H9 (cell line): ENCODE results near the gene PGM1. TPM values are rescaled to one million over a fixed set of nuclear protein-coding genes. Genes with fewer than 3 reads are reported as not detected.

ENCODE experiments used
- DNase-seq: peaks from one replicate; pipeline ENCODE4 v3.0.0-alpha.2; 2017
- H2AFZ ChIP-seq: one replicate; pipeline ENCODE4 v1.6.1; 2013; ENCODE audit warnings: mild to moderate bottlenecking, low read length, control low read depth, moderate library complexity
- H2AK5ac ChIP-seq: 2 replicates; pipeline ENCODE4 v1.6.1; 2013; ENCODE audit warnings: low read length, control low read depth, mixed read lengths; ENCODE audit not compliant: insufficient read length
- H2BK120ac ChIP-seq: one replicate; pipeline ENCODE4 v1.6.1; 2013; ENCODE audit warnings: low read depth, mild to moderate bottlenecking, low read length, control low read depth, inconsistent platforms; ENCODE audit not compliant: poor library complexity, severe bottlenecking
- H2BK12ac ChIP-seq: 2 replicates; pipeline ENCODE4 v1.6.1; 2013; ENCODE audit warnings: low read length, control low read depth, mixed read lengths, low read depth; ENCODE audit not compliant: insufficient read length
- H2BK15ac ChIP-seq: 2 replicates; pipeline ENCODE4 v1.6.1; 2013; ENCODE audit warnings: low read depth, low read length, control low read depth
- H2BK20ac ChIP-seq: one replicate; pipeline ENCODE4 v1.6.1; 2013; ENCODE audit warnings: low read depth, mild to moderate bottlenecking, low read length, control low read depth, inconsistent platforms; ENCODE audit not compliant: poor library complexity, severe bottlenecking
- H2BK5ac ChIP-seq: 2 replicates; pipeline ENCODE4 v1.6.1; 2013; ENCODE audit warnings: low read length, control low read depth, mixed read lengths; ENCODE audit not compliant: insufficient read length
- H3K14ac ChIP-seq: 2 replicates; pipeline ENCODE4 v1.6.1; 2013; ENCODE audit warnings: low read length, control low read depth; ENCODE audit not compliant: insufficient read depth
- H3K18ac ChIP-seq: 2 replicates; pipeline ENCODE4 v1.6.1; 2013; ENCODE audit warnings: low read depth, mild to moderate bottlenecking, mixed read lengths, low read length, control low read depth; ENCODE audit not compliant: insufficient read length
- H3K23ac ChIP-seq: 2 replicates; pipeline ENCODE4 v1.6.1; 2013; ENCODE audit warnings: low read length, control low read depth, mixed read lengths, low read depth; ENCODE audit not compliant: insufficient read length
- H3K23me2 ChIP-seq: 2 replicates; pipeline ENCODE4 v1.6.1; 2013; ENCODE audit warnings: low read depth, mild to moderate bottlenecking, mixed read lengths, low read length, control low read depth; ENCODE audit not compliant: insufficient read length, poor library complexity, severe bottlenecking
- H3K27ac ChIP-seq: 2 replicates; pipeline ENCODE4 v1.5.1; 2013; ENCODE audit warnings: low read length, control low read depth, mixed read lengths, low read depth; ENCODE audit not compliant: insufficient read length
- H3K27me3 ChIP-seq: 2 replicates; pipeline ENCODE4 v1.6.1; 2013; ENCODE audit warnings: low read length, control low read depth, inconsistent platforms; ENCODE audit not compliant: insufficient read depth
- H3K4ac ChIP-seq: 2 replicates; pipeline ENCODE4 v1.6.1; 2013; ENCODE audit warnings: low read depth, mild to moderate bottlenecking, control low read depth, inconsistent platforms, low read length, moderate library complexity
- H3K4me1 ChIP-seq: 2 replicates; pipeline ENCODE4 v1.6.1; 2013; ENCODE audit warnings: low read length, control low read depth, inconsistent platforms; ENCODE audit not compliant: insufficient read depth
- H3K4me2 ChIP-seq: 2 replicates; pipeline ENCODE4 v1.6.1; 2013; ENCODE audit warnings: low read length, control low read depth, mixed read lengths; ENCODE audit not compliant: insufficient read length, insufficient read depth
- H3K56ac ChIP-seq: 2 replicates; pipeline ENCODE4 v1.6.1; 2013; ENCODE audit warnings: low read depth, mild to moderate bottlenecking, mixed read lengths, low read length, control low read depth; ENCODE audit not compliant: insufficient read length
- H3K79me1 ChIP-seq: 2 replicates; pipeline ENCODE4 v1.6.1; 2013; ENCODE audit warnings: low read depth, mild to moderate bottlenecking, moderate library complexity, low read length, control low read depth, inconsistent platforms; ENCODE audit not compliant: insufficient read depth, poor library complexity, severe bottlenecking
- H3K79me2 ChIP-seq: 2 replicates; pipeline ENCODE4 v1.6.1; 2013; ENCODE audit warnings: low read length, control low read depth, inconsistent platforms; ENCODE audit not compliant: insufficient read depth
- H3K9ac ChIP-seq: 2 replicates; pipeline ENCODE4 v1.6.1; 2013; ENCODE audit warnings: low read length, control low read depth, mixed read lengths; ENCODE audit not compliant: insufficient read length; ENCODE audit errors: extremely low read depth
- H3K9me3 ChIP-seq: one replicate; pipeline ENCODE4 v1.6.1; 2013; ENCODE audit warnings: low read depth, low read length, inconsistent platforms; ENCODE audit not compliant: control insufficient read depth
- H3T11ph ChIP-seq: one replicate; pipeline ENCODE4 v1.6.1; 2013; ENCODE audit warnings: mild to moderate bottlenecking, low read length, control low read depth, inconsistent platforms
- H4K20me1 ChIP-seq: one replicate; pipeline ENCODE4 v1.6.1; 2013; ENCODE audit not compliant: control insufficient read depth, insufficient read length, insufficient read depth
- H4K5ac ChIP-seq: 2 replicates; pipeline ENCODE4 v1.6.1; 2013; ENCODE audit warnings: low read depth, mild to moderate bottlenecking, mixed read lengths, low read length, control low read depth; ENCODE audit not compliant: insufficient read length
- H4K8ac ChIP-seq: replicated peaks from 2 replicates; pipeline ENCODE4 v1.6.1; 2013; ENCODE audit warnings: low read length, control low read depth, mixed read lengths, low read depth; ENCODE audit not compliant: insufficient read length
- H4K91ac ChIP-seq: 2 replicates; pipeline ENCODE4 v1.6.1; 2013; ENCODE audit warnings: low read depth, mild to moderate bottlenecking, moderate library complexity, mixed read lengths, low read length, control low read depth; ENCODE audit not compliant: insufficient read length
- H3K27ac Mint-ChIP-seq, 3 experiments: 2 replicates in 2 of 3; 3 replicates in 1 of 3; pipeline ENCODE4 v1.8.0; 2020 to 2021; ENCODE audit warnings: mixed read lengths in 3 of 3, mild to moderate bottlenecking in 1 of 3, moderate library complexity in 1 of 3
- H3K27me3 Mint-ChIP-seq: 2 replicates; pipeline ENCODE4 v1.8.0; 2021; ENCODE audit warnings: low read depth, mild to moderate bottlenecking, moderate library complexity, mixed read lengths
- H3K36me3 Mint-ChIP-seq, 3 experiments: 2 replicates in 2 of 3; 3 replicates in 1 of 3; pipeline ENCODE4 v1.8.0; 2020 to 2021; ENCODE audit warnings: low read depth in 3 of 3, mixed read lengths in 3 of 3; ENCODE audit not compliant: insufficient read depth in 1 of 3
- H3K4me1 Mint-ChIP-seq, 2 experiments: 2 replicates each; pipeline ENCODE4 v1.8.0; 2020; ENCODE audit warnings: mixed read lengths in 2 of 2
- H3K4me3 Mint-ChIP-seq, 2 experiments: 2 replicates in 1 of 2; 3 replicates in 1 of 2; pipeline ENCODE4 v1.8.0; 2020 to 2021; ENCODE audit warnings: mild to moderate bottlenecking in 2 of 2, mixed read lengths in 2 of 2, moderate library complexity in 1 of 2
- H3K9me3 Mint-ChIP-seq, 2 experiments: 2 replicates in 1 of 2; 3 replicates in 1 of 2; pipeline ENCODE4 v1.8.0; 2020; ENCODE audit warnings: mild to moderate bottlenecking in 2 of 2, mixed read lengths in 2 of 2, moderate library complexity in 1 of 2
- CTCF ChIP-seq: fragments of 200-600 bp; sonication (generic); conservative IDR thresholded peaks from 3 replicates; pipeline ENCODE4 v1.8.0; 2021; ENCODE audit warnings: antibody characterized with exemption, mild to moderate bottlenecking
- WGBS: extraction: QIAGEN DNeasy Blood & Tissue Kit; methylation state at CpG from one replicate; pipeline ENCODE4 v1.1.7; 2013; ENCODE audit warnings: missing lambda C conversion rate, low lambda C conversion rate, mixed read lengths; ENCODE audit not compliant: insufficient read length; ENCODE audit errors: extremely low coverage; 5-methylcytosine and 5-hydroxymethylcytosine counted together
- total RNA-seq: library from RNA; stranded (reverse); gene quantifications from 2 replicates; pipeline ENCODE4 v1.2.1, GENCODE V29; 2021

Gene PGM1
- total RNA-seq, 1 experiment from 2014 or later: 56.4 TPM

- no peaks in the 10 kb centered on the region for H3K27me3 ChIP-seq
- H3K4me1 ChIP-seq: no peaks in the 10 kb centered on the region
- H3K14ac ChIP-seq: no peak overlapping the region
- no peak overlapping the region for H3T11ph ChIP-seq
- Mint-ChIP-seq H3K36me3 (peaks cover 0 to 23% (median 5%) of the 10 kb centered on the region in 3 experiments; a peak in 4 of 7 replicates), H3K27me3 (no peaks in the 10 kb centered on the region), H3K27ac (no peak overlapping the region; a peak in 1 of 7 replicates), H3K4me1 (no peaks in the 10 kb centered on the region), H3K9me3 (no peaks in the 10 kb centered on the region), H3K4me3 (no peak overlapping the region)
- no peak overlapping the region for H2AK5ac ChIP-seq
- no peak overlapping the region for H4K8ac ChIP-seq
- no peak overlapping the region for H2BK5ac ChIP-seq
- no peak overlapping the region for H3K9ac ChIP-seq
- H2BK120ac ChIP-seq: no peak overlapping the region
- H2AFZ ChIP-seq: no peak overlapping the region
- no peak overlapping the region for H2BK20ac ChIP-seq
- H3K4me2 ChIP-seq: no peak overlapping the region
- no CpG with 5 or more reads among the region's 4 CpGs for WGBS
- H3K18ac ChIP-seq: no peak overlapping the region
- TF ChIP-seq CTCF: no peak
- DNase-seq: no peak
- H3K9me3 ChIP-seq: no peaks in the 10 kb centered on the region
- no peak overlapping the region for H4K5ac ChIP-seq
- no peaks in the 10 kb centered on the region for H3K79me1 ChIP-seq
- H3K23me2 ChIP-seq: no peaks in the 10 kb centered on the region
- H3K23ac ChIP-seq: no peak overlapping the region
- H4K91ac ChIP-seq: no peak overlapping the region
- no peak overlapping the region for H3K56ac ChIP-seq
- H3K79me2 ChIP-seq: no peaks in the 10 kb centered on the region
- H2BK15ac ChIP-seq: no peak overlapping the region
- H3K27ac ChIP-seq: no peak overlapping the region
- no peak overlapping the region for H2BK12ac ChIP-seq
- H4K20me1 ChIP-seq: no peaks in the 10 kb centered on the region
- H3K4ac ChIP-seq: no peak overlapping the region
Observed at GRCh38 chr1:63634471-63634870, 41.3 kb downstream of the PGM1 start.
